ENCODE measurements around the gene HLA-DQA1.
"Not testable (repeated sequence)": the region's sequence is repeated elsewhere in the genome, so short reads cannot be mapped to it uniquely, and the experiment has no call there.

HLA-DQA1 gene

DNA sequence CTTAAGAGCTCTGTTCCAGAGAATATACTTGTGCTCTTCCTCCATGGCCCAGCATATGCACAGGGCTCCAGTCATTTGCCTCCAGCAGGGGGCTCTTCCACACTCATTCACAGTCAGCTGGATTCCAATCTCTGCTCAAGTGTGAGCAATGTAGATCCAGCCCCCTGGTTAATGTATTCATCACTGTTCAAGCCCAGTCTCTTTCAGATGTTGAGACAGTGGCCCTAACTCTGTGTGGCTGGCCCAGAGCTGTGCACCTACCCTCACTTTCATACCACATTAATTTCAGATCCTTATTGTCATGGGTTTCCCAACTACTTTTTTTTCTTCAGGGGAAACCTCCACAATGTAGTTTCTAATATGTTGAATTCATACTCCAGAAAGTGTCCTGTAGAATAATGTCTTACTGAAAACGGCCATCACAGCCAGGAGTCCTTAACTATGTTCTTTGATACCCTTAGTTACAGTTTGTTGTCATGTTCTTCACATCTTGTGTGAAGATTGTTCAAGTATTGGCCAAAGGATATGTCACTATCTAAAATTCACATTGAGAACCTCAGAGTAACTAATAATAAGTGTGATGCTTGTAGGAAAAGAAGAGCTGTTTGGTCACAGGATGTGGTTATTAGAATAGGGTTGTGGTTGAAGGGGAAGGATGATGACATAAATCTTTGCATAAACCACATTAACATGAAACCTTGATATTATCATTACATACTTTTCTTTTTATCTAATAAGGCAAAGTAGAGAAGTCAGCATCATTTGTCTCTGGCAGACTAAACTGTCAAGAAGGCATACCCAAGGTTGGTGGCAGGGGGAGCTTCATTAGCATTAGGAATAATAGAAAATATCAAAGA is 14.4 kb upstream of the HLA-DQA1 start:
- no peak for DNase-seq

DNA sequence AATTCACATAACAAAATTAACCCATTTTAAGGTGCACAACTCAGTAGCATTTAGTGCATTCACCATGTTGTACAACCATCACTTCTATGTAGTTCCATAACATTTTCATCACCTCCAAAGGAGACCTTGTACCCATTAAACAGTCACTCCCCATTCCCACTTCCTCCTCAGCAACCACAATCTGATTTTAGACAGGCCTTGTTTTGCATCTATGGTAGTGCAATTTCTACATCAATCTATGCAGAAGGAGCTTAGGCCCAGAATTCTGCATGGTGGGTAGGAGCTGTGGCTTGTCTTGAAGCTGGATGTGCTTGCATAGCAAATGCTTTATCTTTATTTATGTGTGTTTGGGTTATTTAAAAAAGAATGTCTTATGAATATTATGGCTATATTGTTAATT is 13.5 kb upstream of the HLA-DQA1 start:
- DNase-seq: no peak

DNA sequence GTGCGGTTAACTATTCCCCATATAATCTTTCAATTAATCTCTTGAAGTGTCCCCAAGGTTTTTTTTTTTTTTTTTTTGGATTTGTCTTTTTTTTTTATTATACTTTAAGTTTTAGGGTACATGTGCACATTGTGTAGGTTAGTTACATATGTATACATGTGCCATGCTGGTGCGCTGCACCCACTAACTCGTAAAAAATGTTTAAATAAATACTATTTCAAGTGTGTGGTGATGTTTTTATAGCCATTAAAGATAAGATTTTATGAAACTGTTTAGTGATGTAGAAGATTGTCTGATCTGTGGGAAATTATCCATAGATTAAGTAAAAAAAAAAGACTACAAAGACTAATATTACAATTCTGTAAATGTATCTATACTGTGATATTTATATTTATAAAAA is 12.6 kb upstream of the HLA-DQA1 start:
- no peak for DNase-seq

DNA sequence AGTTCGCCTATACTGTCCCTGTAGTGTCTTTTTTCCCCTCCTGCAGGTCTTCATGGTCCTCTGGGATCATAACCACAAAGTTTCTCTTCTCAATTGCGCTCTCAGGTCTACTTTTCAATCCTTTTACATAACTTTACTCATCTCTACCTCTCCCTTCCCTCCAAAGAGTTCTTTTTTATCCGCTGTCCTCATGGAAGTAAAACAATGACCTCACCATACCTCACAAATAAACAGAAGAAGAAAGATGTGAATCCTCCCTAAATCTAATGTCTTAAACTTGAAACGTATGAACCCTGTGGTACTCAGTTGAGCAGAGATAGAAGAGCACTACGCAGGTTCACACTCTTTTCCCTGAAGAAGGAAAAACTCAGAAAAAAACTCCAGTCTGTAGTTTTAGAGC is 12.1 kb upstream of the HLA-DQA1 start:
- DNase-seq: no peak

DNA sequence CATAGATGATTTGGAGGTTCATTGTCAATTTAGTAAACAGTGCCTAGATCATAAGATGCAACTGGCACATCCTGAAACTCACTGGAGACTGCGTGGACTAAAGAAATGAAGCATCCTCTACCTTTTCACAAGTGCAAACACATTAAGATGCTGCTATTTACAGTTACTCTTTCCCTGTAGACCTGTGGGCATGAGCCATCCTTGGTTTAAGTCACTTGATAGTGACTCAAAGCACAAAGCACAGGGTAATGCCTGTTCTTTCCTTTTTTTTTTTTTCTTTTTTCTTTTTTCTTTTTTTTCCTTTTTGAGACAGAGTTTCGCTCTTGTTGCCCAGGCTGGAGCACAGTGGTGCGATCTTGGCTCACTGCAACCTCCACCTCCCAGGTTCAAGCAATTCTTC is 10.0 kb upstream of the HLA-DQA1 start:
- no peak for DNase-seq

DNA sequence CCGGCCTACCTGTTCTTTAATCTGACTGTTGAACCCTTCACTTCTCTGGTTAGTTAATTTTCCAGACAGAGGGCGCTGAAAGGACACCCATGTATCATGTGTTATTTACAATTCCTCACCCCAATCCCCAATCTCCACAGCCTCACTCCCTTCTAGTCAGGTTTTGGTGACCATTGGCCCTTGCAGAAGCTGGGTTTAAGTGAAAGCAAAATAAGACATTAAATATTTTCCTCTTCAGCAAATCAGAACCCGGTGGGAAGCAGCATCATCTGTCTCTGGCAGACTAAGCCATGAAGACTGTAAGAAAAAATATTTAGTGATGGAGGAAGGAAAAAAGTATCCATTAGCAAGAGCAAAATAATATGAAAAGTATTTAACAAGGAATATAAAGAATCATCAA is 9.4 kb upstream of the HLA-DQA1 start:
- DNase-seq: no peak

DNA sequence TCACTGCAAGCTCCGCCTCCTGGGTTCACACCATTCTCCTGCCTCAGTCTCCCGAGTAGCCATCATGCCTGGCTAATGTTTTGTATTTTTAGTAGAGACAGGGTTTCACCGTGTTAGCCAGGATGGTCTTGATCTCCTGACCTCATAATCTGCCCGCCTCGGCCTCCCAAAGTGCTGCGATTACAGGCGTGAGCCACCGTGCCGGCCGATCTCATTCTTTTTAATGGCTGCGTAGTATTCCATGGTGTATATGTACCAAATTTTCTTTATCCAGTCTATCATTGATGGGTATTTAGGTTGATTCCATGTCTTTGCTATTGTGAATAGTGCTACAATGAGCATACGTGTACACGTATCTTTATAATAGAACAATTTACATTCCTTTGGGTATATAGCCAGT is 7.4 kb upstream of the HLA-DQA1 start:
- DNase-seq: not testable (repeated sequence)

DNA sequence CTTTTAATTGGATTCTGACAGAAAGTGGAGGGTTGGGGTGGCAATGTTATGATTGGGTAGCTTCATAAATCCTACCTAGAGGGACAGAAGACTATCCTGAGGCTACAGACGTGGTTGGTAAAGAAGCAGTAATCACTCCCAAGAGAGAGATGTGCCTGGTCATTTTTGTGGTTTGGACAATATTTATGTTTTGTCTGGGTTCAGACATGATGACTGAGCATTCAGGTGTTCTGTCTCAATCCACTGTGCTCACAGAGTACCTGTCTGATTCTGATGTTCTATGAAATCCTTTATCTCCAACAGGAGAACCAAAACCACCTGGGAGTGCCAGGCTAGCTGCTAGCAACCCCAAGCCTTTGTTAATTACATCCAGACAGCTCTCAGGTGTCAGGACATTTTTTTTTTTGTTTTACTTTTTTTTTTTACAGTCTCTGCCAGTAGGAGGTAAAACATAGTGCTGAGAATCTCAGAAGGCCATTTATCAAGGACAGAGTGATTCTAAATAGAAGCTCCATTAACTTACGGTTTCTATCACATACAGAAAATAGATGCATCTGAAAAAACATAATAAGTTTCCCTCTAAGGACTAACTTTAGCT is 1.6 kb upstream of the HLA-DQA1 start:
- DNase-seq: no peak

DNA sequence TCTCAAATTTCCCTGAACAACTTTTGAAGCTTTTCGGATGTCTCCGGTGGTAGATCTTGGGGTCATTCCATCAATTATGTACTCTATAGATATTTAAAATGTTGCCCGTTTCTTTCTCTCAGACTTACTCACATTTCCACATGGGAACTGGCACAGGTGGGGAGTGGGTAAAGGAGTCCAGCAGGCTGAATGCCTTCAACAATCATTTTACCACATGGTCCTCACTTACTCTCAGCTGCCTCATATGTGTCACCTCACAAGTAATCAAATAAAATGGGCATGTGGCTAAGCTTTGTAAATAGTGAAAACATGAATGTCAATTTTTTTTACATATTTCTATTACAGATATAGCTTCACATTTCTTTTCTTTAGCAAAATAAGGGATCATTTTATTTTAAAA is 677 bp downstream of the HLA-DQA1 start:
- DNase-seq: no peak

DNA sequence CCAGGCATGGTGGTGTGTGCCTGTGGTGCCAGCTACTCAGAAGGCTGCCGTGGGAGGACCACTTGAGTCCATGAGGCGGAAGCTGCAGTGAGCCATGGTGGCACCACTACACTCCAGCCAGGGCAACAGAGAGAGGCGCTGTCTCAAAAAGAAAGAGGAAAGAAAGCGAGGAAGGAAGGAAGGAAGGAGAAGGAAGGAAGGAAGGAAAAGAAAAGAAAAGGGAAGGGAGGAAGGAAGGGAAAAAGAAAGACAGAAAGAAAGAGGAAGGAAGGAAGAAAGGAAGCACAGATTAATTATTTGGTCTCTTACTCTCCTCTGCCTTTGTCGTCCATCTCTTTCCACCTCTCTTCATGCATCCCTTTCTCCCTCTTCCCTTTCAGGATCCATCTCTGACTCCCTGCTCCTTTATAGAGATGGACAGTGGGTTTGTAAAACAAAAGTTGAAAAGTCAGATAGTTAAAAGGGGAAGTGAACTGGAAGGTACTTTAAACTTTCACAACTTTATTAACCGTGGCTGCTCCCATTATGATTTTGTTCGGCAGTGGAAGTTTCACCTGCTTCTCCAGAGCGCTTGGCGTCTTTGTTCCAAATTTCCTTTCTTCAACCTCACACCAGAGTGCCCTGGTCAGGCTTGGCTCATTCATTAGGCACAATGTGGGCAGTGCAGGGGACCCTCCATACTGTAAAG is 1.5 kb downstream of the HLA-DQA1 start:
- DNase-seq: no peak

DNA sequence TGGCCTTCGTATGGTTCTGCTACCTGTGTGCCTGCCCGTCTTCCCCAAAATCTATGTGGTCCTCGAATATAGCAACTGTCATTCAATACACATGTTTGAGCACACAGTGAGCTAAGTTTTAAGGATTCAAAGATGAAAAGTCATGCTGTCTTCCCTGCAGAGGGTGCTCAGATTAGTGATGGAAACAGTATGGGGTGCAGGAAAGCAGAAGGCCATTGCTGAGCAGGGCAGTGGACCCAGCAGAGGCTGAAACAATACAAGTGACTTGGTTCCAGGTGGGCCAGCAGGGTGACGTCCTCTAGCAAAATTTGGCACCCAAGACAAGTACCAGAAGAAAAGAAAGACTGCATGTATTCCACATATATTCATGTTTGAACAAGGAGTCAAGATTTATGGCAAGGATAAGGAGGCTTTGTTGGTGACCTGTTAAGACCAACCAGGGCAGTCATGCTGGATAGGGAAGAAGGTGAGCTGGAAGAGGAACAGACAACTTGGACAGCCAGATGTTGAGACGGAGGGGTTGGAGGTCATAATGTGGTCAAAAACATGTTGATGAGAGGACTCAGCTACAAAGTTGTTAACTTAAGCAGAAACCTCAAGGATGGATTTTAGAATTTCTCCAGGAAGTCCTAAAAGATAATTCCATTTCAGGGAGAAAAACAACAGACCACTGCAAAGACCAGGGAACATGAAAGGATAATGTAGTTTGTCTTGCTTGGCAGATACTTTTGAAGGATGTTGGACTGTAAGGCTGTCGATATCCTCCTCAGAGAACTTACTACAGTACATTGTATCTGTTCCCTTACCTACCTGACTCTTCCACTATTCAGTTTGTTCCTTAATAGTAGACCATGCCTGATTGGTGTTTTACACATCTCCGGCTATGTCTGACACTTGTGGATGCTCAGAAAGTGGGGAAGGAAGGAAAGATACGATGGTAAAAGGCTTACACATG is 2.5 kb downstream of the HLA-DQA1 start:
- no peak for DNase-seq

DNA sequence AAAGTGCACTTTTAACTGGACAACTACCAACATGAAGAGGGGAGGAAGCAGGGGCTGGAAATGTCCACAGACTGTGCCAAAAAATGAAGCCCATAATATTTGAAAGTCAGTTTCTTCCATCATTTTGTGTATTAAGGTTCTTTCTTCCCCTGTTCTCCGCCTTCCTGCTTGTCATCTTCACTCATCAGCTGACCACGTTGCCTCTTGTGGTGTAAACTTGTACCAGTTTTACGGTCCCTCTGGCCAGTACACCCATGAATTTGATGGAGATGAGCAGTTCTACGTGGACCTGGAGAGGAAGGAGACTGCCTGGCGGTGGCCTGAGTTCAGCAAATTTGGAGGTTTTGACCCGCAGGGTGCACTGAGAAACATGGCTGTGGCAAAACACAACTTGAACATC is 3.9 kb downstream of the HLA-DQA1 start:
- no peak for DNase-seq

DNA sequence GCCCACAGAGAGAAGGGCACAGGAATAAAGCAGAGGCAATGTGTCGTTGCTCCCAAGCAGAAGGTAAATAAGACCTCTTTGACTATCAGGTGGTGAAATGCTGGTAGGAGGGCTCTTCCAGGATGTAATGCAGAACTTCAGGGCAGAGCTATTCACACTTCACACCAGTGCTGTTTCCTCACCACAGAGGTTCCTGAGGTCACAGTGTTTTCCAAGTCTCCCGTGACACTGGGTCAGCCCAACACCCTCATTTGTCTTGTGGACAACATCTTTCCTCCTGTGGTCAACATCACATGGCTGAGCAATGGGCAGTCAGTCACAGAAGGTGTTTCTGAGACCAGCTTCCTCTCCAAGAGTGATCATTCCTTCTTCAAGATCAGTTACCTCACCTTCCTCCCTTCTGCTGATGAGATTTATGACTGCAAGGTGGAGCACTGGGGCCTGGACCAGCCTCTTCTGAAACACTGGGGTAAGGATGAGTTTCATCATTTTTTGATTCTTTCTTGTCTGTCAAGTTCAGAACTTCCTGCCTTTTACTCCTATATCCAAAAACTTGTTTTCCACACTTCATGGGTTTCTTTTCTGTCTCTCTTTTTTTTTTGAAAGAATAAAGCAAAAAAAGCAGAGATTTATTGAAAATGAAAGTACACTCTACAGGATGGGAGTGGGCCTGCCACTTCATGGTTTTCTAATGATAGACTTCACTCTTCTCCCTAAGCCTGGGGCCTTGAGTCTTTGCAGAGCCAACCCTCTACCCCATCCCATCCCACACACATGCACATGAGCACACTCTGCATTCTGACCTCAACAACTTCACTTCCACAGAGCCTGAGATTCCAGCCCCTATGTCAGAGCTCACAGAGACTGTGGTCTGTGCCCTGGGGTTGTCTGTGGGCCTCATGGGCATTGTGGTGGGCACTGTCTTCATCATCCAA is 4.8 kb downstream of the HLA-DQA1 start:
- not testable (repeated sequence) for DNase-seq

DNA sequence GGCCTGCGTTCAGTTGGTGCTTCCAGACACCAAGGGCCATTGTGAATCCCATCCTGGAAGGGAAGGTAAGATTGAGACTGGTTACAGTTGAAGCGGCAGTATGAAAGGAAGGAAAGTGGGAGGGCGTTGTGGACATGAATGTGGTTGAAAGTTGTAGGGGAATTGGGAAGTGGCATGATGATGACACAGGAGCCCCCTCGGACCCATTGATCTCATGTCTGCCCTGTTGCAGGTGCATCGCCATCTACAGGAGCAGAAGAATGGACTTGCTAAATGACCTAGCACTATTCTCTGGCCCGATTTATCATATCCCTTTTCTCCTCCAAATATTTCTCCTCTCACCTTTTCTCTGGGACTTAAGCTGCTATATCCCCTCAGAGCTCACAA is 5.5 kb downstream of the HLA-DQA1 start:
- DNase-seq: no peak

DNA sequence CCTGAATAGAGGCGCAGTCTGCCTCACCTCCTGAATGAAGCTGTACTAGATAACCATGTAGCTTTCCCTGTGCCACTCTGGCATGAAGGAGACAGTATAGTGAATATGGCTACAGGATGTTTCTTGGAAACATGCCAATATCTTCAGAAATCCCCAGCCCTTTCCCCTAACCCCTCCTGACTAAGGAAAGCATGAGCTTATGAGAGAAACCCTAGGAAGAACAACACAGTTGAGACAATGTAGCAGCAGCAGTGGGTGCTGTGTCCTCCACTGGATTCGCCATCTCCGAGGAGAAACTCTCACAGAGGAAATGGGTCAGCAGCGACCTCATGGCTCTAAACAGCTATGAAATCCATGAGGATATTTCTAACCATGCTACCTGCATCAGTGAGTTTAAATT is 6.7 kb downstream of the HLA-DQA1 start:
- no peak for DNase-seq

DNA sequence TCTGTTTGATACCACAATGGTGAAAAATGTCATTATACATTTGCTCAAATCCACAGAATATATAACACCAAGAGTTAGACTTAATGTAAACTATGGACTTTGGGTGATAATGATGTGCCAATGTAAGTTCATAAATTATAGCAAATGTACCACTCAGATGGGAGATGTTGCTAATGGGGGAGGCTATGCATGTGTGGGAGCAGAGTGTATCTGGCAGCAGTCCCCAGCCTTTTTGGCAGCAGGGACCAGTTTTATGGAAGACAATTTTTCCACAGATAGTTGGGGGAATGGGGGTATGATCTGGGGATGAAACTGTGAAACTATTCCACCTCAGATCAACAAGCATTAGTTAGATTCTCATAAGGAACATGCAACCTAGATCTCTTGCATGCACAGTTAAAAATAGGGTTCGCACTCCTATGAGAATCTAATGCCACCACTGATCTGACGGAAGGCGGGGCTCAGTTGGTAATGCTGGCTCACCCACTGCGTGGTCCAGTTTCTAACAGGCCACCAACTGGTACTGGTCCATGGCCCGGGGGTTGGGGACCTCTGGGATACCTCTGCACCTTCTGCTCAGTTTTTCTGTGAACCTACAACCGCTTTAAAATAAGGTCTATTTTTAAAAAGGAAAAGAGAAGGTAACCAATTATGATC is 8.0 kb downstream of the HLA-DQA1 start:
- no peak for DNase-seq

DNA sequence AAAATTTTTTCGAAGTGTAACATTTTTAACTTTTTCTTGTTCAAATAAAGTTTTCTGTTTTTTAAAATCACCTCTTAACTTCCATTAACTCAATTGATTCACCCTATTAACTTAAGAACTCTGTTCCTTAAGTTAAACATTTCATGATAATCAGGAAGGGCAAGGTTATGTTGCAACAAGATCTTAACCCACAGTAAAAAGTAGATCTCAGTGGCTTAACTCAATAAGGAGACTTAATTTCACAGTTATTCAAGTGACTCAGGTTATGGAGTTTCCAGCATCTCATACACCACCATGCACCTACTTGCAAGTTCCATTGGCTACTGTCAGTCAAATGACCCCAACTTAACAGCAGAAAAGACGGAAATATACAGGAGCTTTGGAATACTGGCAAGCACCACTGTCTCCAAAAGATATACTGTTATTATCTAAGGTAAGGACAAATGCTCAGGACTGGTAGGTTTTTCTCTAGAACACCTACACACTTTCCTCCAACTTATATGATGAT is 18.1 kb downstream of the HLA-DQA1 start:
- no peak for DNase-seq

DNA sequence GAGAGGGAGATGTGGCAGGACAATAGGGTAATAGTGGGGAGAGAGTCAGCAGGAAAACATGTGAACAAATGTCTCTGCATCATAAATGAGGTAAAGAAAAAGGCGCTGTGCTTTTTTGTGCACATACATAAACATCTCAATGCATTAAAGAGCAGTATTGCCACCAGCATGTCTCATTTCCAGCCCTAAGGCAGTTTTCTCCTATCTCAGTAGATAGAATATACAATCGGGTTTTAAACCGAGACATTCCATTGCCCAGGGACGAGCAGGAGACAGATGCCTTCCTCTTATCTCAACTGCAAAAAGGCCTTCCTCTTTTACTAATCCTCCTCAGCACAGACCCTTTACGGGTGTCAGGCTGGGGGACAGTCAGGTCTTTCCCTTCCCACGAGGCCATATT is 20.1 kb downstream of the HLA-DQA1 start:
- DNase-seq: not testable (repeated sequence)

DNA sequence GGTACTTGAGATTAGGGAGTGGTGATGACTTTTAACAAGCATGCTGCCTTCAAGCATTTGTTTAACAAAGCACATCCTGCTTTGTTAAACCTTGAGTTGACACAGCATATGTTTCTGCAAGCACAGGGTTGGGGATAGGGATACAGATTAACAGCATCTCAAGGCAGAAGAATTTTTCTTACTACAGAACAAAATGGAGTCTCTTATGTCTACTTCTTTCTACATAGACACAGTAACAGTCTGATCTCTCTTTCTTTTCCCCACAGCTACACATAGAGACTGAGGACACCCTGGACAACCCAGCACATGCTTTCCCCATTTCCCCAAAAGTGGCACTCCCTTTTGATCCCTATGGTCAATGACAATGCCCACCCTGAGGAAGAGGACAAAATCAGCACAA is 20.6 kb downstream of the HLA-DQA1 start:
- not testable (repeated sequence) for DNase-seq

DNA sequence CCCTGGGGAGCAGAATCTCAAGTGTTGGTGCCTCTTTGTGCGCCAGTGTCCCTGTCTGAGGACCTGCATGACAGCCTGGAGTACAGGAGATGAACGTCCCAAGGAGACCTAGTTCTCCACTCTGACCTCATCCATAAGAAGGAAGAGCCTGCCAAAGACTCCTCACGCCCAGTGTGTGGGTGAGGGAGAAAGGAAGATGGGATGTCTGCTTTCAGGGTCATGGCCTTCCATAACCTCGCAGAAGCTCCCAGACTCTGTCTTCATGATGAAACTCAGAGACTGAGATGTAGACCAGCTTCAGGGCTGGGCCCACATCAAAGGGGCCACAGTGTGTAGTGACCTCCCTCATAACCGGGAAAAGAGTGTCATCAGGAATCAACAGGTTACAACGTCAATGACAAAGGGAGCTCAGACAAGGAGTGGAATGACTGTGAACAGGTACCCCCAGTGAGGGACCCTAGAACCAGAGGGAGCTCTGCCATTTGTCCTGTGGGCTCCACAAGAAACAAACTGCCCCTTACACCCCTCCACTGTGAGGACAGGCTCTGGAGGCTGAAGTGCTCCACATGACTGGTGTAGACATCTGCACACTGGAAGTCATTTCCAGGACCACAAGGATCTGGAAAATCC is 21.2 kb downstream of the HLA-DQA1 start:
- no peak for DNase-seq
